ENCODE data around the gene RNF130. TPM values are rescaled to one million over a fixed set of nuclear protein-coding genes. Genes with fewer than 3 reads are reported as not detected.

Gene RNF130
- total RNA-seq, 1 donor from 2014 or later: 118 TPM

DNA sequence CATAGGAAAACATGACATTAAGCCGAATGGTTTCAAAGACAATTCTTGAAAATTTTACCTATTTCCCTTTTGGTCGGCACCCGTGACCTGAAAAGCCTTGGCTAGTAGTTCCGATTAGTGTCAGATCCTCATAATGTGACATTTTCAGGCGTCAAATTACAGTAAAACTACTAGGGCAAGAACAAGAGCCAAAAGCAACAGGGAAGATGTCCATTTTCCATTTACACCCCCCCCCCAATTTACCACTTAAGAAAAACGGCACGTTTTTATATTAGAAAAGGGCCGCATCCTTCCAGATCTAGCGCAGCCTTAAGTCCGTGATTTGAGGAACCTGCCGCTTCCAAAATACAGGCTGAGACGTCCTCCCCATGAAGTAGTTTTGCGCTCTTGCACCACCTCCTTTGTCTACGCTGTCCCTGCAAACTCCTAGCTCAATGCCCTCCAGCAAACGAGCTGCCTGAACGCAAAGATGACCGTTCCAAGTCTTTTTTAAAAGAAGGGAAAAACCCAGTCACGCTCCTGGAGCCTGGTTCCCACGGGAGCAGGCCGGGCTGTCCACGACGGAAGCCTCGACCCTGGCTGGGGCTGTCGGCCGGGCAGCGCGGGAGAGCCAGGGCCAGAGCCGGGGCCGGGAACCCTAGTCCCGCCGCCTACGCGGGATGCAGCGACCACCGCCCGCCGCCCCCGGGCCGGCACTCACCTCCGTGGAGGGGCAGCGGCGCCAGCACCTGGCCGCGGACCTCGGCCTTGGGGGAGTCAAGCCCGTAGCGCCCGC lies 616 bp downstream of the RNF130 start:
- DNase-seq (ENCODE audit: low spot score) (peak; percentile 70), ATAC-seq (peak; percentile 32)
- intact Hi-C loops (cut with DNase I): no loop called here

DNA sequence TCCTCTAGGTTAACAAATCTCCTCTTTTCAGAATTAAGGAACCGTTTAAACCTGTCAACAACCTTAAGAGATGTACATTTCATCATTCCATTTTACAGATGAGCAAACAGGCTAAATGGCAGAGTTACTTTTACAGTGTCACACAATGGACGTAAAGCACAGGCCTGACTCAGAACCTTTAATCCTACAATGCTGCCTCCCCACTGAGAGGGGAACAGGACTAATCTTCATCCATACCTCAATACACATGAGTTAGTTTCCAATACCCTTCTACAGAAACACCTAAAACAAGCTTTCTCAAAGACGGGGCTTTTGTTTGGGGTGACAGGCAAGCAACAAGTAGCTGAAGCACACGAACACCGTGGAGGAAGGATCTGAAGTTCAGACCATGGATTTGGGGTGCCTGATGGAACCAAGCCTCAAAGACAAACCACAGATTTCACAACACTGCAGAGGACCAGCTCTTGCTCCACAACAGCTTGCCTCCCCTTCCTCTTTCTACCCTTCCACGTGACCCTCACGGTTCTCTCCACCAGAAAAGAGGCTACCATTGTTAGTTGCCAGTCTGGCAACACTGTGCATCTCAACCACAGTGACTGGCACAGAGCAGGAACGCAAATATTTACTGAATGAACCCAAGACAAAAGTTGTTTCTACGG lies 1.8 kb downstream of the RNF130 start:
- DNase-seq (ENCODE audit: low spot score) (no peak), ATAC-seq (peak; percentile 52)
- intact Hi-C loops (cut with DNase I): no loop called here

DNA sequence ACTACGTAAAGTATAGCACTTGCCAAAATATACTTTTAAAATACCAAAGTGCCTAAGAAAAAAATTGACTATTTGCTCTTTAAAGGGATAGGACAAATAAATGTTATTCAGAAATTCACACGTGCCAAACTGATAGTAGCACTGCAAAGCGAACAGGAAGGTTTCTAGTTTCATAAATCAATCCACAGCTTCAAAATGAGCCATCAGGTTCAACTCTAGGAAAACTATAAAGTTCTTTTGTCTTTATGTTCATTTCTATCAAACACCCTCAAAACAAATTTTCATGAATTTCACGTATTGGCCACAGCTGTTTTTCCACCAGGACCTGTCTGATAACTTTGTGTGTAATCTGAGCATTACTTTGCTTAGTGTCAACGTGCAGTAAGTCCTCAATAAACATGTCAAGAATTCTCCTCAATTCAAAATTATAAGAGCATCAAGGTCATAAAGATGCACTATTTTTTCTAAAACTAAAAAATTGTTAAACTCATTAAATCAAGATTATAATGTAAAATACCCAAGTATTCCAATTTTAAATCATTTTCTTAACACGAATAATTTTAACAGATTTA lies 3.0 kb downstream of the RNF130 start:
- DNase-seq (ENCODE audit: low spot score): no peak
- ATAC-seq: no peak
- intact Hi-C loops (cut with DNase I): no loop called here

DNA sequence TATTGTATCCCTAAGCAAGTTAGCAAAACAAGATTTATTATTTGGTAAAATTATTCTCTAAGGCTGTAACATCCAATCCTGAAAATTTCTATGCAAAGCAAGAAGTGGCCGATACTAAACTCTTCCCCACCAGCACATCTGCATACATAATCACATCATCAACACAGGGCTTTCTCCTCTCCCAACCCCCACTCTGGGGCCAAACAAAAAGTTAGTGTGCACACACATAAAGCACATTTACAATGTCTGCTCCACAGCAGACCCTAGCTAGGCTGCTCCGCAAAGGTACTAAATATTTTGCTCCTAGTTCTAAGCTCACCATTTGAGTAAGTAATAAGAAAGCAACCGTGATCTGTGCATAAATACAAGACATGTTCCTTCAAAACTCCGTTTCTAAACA lies 3.6 kb downstream of the RNF130 start:
- ATAC-seq (no peak), DNase-seq (ENCODE audit: low spot score) (no peak)
- intact Hi-C loops (cut with DNase I): no loop called here

DNA sequence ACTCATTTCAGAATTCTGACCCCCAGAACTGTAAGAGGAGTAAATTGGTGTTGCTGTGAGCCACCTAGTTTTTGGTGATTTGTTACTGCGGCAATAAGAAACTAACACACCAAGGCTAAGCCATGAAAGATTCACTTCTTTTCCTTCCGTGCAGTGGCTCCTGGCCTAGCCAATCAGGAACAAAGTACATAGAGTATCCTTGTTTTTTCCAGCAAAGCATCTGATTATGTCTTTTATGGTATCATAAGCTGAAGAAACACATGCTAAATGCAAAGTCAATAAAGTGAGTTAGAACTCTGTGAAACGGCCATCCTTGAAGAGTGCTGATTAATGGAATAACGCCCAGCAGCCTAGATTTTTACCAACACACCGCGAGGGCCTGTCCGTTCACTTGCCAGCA lies 11.4 kb downstream of the RNF130 start:
- intact Hi-C loops (cut with DNase I): no loop called here
- no peak for DNase-seq (ENCODE audit: low spot score)
- ATAC-seq: no peak

DNA sequence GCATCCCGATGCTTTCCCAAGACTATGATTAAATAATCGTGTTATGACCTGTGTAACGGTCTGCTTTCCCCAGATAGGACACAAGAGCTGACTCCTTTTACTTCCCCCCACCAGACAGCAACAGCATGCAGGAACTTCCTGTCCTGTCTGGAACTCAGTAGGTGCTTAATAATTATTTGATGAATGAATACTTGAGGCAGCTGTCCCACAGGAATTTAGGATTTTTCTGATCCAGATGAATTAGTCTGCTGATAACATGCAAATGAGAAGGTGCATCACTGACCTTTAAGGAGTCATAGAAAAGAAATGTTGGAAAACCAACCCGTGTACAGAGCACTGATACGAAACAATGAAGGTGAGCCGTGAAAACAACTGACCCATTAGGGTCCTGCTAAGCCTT lies 12.2 kb downstream of the RNF130 start:
- ATAC-seq (no peak), DNase-seq (ENCODE audit: low spot score) (no peak)
- intact Hi-C loops (cut with DNase I): no loop called here

DNA sequence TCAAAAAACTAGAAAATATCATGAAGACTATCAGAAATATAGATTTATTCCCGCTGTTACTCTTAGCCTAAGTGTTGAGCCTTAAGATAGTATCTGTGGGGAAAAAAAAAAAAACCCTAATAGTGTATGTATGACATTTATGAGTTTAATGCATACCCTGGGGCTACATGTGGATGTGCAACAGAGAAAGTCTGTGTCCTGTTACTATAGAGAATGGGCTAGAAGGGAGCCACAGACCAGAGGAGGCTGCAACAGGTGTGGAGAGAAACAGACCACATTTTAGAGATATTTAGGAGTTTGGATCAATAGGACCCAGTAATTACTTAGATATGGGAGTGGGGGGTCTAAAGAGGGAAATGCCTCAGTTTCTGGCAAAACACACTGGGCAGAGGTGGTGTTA lies 15.4 kb downstream of the RNF130 start:
- ATAC-seq (no peak), DNase-seq (ENCODE audit: low spot score) (no peak)
- intact Hi-C loops (cut with DNase I): no loop called here

DNA sequence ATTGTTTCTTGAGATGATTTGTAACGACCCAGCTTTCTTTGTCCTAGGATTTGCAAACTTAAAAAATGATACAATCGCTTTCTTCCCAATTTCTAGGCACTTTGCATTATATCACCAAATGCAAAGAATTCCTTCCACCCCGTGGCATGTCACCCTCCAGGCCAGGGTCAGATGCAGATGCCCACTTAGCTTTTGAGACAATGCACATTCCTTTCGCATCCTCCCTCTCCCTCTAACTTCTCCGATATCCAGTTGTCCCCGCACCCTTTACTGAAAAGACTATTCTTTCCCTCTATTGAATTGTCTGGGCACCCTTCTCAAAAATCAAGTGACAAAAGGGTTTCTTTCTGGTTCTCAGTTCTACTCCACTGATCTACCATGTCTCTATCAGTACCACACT lies 17.3 kb downstream of the RNF130 start:
- intact Hi-C loops (cut with DNase I): no loop called here
- DNase-seq (ENCODE audit: low spot score) (no peak), ATAC-seq (no peak)

DNA sequence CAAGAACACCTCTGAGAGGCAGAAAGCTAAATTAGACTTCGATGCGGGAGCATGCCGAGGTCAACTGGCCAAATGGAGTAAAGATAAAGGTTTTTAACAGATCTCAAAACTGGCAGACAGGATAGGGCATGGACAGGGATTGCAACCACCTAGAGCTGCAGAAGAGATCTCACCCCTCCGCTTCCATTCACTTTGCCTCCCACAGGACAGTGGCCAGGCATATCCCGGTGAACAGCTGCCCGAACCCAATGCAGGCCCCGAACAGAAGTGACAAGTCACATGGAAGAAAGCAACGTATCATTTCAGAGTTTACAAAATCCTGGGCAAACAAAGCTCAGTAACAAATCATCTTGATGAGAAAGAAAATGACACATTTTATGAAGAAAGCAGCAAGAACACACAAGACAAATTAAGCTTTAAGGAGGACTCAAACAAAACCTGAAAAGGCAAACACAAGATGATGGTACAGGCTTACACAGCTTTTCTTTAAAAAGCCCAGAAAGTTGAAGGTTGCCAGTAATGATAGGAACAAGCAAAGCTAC lies 18.4 kb downstream of the RNF130 start:
- ATAC-seq (no peak), DNase-seq (ENCODE audit: low spot score) (no peak)
- intact Hi-C loops (cut with DNase I): no loop called here

DNA sequence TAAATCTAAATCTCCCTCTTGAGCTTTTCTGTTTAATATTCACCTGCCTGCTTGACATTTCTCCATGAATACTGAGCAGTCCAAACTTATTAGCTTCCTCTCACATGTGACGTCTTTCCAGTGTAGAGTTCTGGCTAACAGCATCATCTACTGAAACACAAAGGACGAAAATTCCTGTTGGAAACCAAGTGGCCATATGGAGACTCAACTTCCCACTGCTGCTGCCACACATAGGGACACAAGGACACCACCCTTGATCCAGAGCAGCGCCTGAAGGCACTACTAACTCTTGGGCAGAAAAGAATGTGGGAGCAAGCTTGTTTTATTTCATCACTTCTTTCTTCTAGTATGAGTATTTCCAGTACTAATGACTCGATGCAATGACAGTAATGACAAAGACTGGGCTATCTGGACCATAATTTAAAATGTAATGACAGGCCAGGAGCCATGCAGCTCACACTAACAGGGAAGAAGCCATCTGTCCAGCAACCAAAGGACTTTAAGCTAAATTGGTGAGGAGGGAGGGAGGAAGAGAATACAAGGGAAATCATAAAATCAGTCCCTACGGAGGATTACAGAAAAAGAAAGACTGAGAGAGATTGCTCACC lies 19.2 kb downstream of the RNF130 start:
- intact Hi-C loops (cut with DNase I): no loop called here
- DNase-seq (ENCODE audit: low spot score) (no peak), ATAC-seq (no peak)

DNA sequence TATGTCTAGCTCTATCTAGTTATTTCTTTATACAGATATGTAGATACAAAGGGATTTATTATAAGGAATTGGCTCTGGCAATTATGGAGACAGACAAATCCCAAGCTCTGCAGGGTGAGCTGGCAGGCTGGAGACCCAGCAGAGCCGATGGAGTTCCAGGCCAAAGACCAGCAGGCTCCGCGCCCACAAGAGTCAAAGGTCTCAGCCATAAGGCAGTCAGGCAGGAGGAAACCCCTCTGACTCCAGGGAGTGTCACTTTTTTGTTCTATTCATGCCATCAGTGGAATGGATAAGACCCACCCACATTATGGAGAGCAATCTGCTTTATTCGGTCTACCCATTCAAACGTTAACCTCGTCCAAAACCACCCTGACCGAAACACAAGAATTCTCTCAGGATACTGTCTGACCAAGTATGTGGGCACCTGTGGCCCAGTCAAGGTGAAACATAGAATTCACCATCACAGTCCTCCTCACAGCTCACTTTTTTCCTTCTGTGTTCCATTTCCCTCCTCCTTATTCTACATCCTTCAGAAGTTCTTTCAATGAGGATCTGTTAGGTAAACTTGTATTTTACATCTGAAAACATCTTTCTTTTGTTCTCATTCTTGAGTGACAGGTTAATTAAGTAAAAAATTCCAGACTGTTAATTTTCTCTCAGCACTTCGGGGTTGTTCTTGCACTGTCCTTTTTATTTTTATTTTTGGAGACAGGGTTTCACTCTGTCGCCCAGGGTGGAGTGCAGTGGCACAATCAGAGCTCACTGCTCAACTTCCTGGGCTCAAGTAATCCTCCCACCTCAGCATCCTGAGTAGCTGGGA lies 21.2 kb downstream of the RNF130 start:
- intact Hi-C loops (cut with DNase I): no loop called here
- ATAC-seq (no peak), DNase-seq (ENCODE audit: low spot score) (no peak)

DNA sequence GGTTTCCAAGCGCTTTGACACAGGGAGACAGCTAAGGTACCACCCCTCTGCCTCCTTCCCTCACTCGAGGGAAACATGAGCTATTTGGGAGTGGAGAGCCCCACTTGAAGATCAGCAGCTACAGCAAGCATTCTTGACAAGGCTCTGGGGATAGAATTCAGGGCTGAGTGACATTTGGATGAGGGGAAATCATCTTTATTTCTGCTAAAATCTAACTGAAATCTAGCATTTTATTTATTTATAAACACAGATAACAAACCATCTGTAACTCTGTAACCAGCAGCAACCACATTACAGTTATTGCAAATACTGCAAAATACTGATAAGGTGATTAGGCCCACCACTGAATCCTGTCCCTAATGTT lies 22.4 kb downstream of the RNF130 start:
- DNase-seq (ENCODE audit: low spot score): no peak
- intact Hi-C loops (cut with DNase I): no loop called here
- ATAC-seq: no peak

DNA sequence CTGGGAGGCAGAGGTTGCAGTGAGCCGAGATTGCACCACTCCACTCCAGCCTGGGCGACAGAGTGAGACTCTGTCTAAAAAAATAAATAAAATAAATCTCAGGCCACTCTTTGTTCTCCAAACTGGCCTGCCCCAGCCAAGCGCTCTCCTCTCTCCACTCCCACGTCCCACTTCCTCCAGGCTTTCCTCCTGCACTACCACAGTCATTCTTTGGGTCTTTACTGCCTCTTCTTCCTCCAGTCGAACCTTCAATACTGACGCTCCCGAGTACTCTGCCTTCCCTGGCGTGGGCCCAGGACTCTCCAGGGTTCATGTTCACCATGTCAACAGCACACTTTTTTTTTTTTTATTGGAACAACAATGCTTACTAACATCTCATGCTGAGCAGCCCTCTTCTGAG lies 23.9 kb downstream of the RNF130 start:
- peak; percentile 79 for ATAC-seq
- intact Hi-C loops (cut with DNase I): no loop called here

DNA sequence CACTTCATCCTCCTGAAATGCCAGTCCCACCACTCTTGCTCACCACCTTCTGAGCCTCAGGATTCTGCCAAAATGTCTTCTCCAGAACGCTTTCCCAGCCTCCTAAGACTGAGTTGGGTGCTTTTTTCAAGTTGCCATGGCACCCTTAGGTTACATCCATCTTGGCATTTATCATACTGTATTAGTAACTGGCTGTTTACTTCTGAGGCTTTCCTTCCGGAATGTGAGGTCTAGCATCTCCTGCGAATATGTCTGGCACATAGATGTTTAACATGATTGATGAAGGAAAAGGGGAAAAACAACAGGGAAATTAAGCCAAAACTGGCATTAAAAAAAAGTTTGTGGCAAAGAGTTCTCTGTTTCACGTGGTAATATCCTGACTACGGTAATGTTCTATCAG lies 24.9 kb downstream of the RNF130 start:
- DNase-seq (ENCODE audit: low spot score): no peak
- intact Hi-C loops (cut with DNase I): no loop called here

More for the DNA sequence above, 23.9 kb downstream of the RNF130 start:
- DNase-seq (ENCODE audit: low spot score): no peak

DNA sequence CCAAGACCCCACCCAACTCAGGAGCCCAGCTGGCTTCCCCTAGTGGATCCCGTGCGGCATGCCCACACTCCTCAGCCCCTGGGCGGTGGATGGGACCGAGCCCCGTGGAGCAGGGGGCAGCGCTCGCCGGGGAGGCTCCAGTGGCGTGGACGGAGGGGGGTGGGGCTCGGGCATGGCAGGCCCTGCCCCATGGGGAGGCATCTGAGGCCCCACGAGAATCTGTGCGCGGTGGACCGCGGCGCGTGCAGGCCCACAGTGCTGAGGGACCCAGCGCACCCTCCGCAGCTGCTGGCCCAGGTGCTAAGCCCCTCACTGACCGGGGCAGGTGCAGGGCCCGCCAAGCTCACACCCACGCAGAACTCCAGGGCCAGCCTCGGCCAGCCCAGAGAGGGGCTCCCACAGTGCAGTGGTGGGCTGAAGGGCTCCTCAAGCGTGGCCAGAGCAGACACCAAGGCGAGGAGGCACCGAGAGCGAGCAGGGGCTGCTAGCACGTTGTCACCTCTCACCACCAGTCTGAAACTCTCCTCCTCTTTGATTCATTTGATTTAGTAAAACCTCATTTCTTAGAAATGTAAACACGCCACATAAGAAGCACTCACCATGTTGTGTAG lies 25.6 kb downstream of the RNF130 start:
- intact Hi-C loops (cut with DNase I): no loop called here
- ATAC-seq (no peak), DNase-seq (ENCODE audit: low spot score) (no peak)

More for the DNA sequence above, 24.9 kb downstream of the RNF130 start:
- ATAC-seq: no peak

DNA sequence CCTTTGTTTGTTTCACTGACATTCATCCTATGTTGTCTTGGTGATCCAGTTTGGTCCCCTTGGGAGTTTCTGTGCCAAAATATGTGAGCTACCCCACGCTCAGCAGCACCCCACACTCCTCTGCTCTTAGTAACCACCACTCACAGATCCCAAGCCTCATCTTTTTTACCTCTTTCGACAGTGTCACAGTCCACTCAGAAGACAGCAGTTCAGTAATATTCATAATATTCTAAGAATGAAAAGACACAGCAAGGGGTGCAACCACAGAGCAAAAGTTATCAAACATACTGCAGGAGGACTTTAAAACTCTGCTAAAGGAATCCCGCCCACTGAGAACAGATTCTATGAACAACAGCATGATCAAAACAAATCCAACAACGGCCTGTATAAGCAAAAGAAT lies 28.2 kb downstream of the RNF130 start:
- ATAC-seq (no peak), DNase-seq (ENCODE audit: low spot score) (no peak)
- intact Hi-C loops (cut with DNase I): no loop called here

DNA sequence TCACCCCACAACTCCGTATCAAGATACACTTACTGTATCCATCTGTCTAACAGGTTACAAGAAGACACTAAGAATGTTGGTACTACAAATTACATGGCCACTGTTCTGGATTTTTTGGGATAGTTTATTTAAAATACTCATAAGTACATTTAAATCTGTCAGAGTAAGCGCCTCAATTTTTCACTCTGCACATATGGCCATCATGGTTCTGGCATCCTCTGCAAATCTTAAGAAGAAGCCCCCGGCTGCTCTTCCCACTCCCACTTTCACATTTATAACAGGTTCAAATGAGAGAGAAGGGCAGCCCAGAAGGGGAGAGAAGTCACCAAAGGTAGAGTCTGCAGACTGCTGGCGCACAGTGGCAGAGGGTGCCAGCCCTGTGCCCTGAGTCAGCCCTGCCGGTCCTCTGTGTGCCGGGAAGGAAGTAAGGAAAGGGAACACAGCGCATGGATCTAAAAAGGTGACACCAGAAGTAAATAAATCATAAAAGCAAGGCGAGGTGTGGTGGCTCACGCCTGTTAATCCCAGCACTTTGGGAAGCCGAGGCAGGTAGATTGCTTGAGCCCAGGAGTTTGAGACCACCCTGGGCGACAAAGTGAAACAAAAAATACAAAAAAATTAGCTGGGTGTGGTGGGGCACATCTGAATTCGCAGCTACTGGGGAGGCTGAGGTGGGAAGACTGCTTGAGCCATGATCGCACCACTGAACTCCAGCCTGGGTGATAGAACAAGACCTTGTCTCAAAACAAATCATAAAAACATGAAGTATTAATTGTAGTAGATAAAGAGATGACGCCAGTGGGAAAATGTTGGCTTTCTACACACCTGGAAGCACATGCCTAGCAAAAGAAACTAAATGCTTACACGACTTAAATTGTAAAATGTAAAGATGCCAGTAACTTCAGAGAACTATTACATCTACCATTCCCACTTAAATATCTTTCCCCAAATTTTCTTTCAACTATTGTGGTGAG lies 30.0 kb downstream of the RNF130 start:
- no peak for DNase-seq (ENCODE audit: low spot score)
- intact Hi-C loops (cut with DNase I): no loop called here
- ATAC-seq: no peak

All from sciatic nerve (tissue), 2 donors.